T follicular helper cell (primary cell): ENCODE measurements around the gene COA1.
"Not testable (repeated sequence)": the region's sequence is repeated elsewhere in the genome, so short reads cannot be mapped to it uniquely, and the experiment has no call there.

Experiments
- DNase-seq: peaks from one replicate; pipeline ENCODE4 v3.0.0-alpha.2; 2020; ENCODE audit warnings: low read depth

Gene COA1

GRCh38 chr7:43758029-43758821, 28.9 kb upstream of the COA1 start, which contains the start of gene BLVRA:
TSS of gene BLVRA (plus strand) at chr7:43758680. CDS start at chr7:43771159, 12,479 bp downstream.
- DNase-seq: peak; percentile 55

- DNase-seq: no peak
Observed at GRCh38 chr7:43757073-43757720, 27.9 kb upstream of the COA1 start.

GRCh38 chr7:43756368-43757072, 27.2 kb upstream of the COA1 start:
- no peak for DNase-seq

GRCh38 chr7:43754596-43754995, 25.3 kb upstream of the COA1 start:
- DNase-seq: no peak

GRCh38 chr7:43753843-43754242, 24.5 kb upstream of the COA1 start:
- DNase-seq: no peak

DNA sequence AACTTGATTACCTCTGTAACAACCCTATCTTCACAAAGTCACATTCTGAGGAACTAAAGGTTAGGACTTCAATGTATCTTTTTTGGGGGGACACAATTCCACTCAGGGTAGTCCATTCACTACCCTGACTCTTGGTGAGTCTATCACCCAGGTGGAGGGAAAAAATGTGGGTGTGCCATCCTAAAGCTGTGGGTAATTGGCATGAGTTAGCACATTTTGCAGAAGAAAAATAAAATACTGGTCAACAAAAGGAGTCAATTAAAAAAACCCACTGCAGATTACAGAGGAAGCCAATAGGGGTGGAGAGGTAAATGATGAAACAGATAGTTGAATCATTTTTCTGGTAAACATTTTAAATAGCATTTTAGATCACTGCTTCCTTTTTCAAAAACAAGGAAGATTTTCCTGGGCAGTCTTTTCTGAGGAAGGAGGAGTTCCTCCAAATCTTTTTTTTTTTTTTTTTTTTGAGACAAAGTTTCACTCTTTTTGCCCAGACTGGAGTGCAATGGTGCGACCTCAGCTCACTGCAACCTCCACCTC, 24.0 kb upstream of the COA1 start:
- DNase-seq: no peak

GRCh38 chr7:43752411-43752810, 23.1 kb upstream of the COA1 start:
- no peak for DNase-seq

DNA sequence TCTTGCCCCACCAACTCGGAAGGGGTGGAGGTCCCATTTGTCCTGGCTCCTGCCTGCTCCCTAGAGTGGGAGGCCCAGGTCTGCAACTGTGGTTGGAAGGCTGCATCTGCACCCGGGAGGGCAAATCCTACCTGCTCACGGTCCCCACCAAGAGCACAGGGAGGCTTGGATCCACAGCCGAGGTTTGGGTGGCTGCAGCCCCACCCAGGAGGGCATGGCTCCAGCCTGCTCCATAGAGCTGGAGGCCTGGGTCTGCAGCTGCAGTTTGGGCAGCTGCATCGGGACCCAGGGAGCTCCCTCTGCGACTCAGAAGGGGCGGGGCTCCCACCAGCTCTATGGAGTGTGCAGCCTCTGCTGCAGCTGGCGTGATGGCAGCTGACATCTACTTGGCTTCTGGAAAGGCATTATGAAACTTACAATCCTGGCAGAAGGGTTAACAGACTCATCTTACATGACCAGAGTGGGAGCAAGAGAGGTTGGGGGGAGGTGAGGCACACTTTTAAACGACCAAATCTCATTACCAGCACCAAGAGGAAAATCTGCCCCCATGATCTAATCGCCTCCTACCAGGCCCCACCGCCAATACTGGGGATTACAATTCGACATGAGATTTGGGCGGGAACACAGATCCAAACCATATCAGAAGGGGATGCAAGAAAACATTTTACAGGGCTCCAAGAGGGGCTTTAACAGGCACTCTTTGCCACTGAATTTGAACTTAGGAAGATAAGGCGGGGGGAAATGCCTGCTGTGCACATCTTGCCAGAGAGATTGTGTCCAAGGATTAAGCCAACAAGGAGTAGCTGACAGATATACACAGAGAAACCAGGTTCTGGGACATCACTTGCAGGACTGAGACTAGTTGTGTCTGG, 20.9 kb upstream of the COA1 start:
- no peak for DNase-seq

GRCh38 chr7:43749383-43749940, 20.1 kb upstream of the COA1 start:
- no peak for DNase-seq

GRCh38 chr7:43747328-43748105, 18.2 kb upstream of the COA1 start:
- no peak for DNase-seq

- DNase-seq: no peak
Observed at GRCh38 chr7:43742692-43743091, 13.4 kb upstream of the COA1 start.

GRCh38 chr7:43737467-43738127, 8.3 kb upstream of the COA1 start:
- DNase-seq: no peak

GRCh38 chr7:43735802-43736603, 6.7 kb upstream of the COA1 start:
- no peak for DNase-seq

- DNase-seq: no peak
Observed at GRCh38 chr7:43735403-43735801, 6.1 kb upstream of the COA1 start.

- not testable (repeated sequence) for DNase-seq
Observed at GRCh38 chr7:43734575-43735332, 5.4 kb upstream of the COA1 start.

DNA sequence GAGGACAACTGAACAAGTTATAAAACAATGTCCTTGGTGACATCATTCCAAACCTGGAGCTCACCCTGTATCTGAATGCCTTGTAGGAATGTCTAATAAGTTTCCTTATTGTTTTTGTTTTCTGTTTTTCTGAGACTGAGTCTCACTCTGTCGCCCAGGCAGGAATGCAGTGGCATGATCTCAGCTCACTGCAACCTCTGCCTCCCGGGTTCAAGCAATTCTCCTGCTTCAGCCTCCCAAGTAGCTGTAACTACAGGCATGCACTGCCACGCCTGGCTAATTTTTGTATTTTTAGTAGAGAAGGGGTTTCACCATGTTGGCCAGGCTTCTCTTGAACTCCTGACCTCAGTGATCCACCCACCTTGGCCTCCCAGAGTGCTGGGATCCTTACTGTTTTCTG, 2.2 kb upstream of the COA1 start:
- not testable (repeated sequence) for DNase-seq

DNA sequence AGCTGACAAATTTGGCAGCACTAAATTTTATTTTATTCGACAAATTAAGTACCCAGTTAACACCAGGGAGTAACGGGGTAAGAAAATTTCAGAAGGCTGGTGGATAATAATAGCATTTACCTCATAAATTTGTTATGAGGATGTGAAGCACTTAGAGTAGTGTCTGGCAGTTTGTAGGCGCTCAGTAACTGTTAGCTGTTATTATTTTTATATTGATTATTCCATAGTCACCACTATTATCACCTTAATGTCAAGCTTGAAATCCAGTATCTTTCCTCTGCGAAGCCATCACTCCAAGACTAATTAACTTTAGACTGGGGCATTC, 563 bp upstream of the COA1 start:
- no peak for DNase-seq

DNA sequence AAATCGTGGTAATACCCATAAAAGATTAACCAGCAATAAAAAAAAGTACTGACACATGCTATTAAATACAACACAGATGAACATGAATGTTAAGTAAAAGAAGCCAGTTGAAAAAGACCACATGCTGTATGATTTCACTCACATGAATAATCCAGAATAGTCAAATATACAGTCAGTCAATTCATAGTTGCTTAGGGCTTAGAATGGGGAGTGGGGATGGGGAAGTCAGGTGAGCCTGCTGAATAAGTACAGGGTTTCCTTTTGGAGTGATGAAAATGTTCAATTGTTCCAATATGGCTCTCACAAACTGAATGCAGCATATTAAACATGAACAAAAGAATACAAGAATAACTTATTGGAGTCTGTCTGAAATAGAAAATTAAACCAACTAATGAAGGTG, 1.8 kb downstream of the COA1 start:
- no peak for DNase-seq
